NCI-H1694 (cell line): ENCODE results near the gene LRRC7.
"Not testable (repeated sequence)": the region's sequence is repeated elsewhere in the genome, so short reads cannot be mapped to it uniquely, and the experiment has no call there.

Experiments
- DNase-seq: peaks from one replicate; lab custom pipeline; 2025; lab: John Stamatoyannopoulos, UW

Gene LRRC7

GRCh38 chr1:69697340-69697739, 129.6 kb downstream of the LRRC7 start:
- DNase-seq = no peak

GRCh38 chr1:69700770-69701169, 133.0 kb downstream of the LRRC7 start:
- peak; percentile 21 for DNase-seq

- no peak for DNase-seq
These were observed 134.4 kb downstream of the LRRC7 start for GRCh38 chr1:69702085-69702484.

GRCh38 chr1:69706473-69706872, 138.8 kb downstream of the LRRC7 start:
- no peak for DNase-seq

- no peak for DNase-seq
These were observed 139.4 kb downstream of the LRRC7 start for GRCh38 chr1:69707103-69707502.

- DNase-seq = no peak
These were observed 142.9 kb downstream of the LRRC7 start for GRCh38 chr1:69710484-69711189.

- no peak for DNase-seq
These were observed 143.6 kb downstream of the LRRC7 start for GRCh38 chr1:69711190-69711930.

- DNase-seq = not testable (repeated sequence)
These were observed 150.1 kb downstream of the LRRC7 start for GRCh38 chr1:69717834-69718233.

- no peak for DNase-seq
These were observed 160.5 kb downstream of the LRRC7 start for GRCh38 chr1:69728206-69728605.

GRCh38 chr1:69733061-69733460, 165.3 kb downstream of the LRRC7 start:
- DNase-seq = no peak

GRCh38 chr1:69737527-69738185, 169.9 kb downstream of the LRRC7 start:
- peak; percentile 80 for DNase-seq

- DNase-seq = no peak
These were observed 170.9 kb downstream of the LRRC7 start for GRCh38 chr1:69738458-69739250.

GRCh38 chr1:69739251-69739605, 171.5 kb downstream of the LRRC7 start:
- DNase-seq = no peak

- DNase-seq = no peak
These were observed 175.4 kb downstream of the LRRC7 start for GRCh38 chr1:69743146-69743545.

- no peak for DNase-seq
These were observed 176.7 kb downstream of the LRRC7 start for GRCh38 chr1:69744381-69744780.

- no peak for DNase-seq
These were observed 179.5 kb downstream of the LRRC7 start for GRCh38 chr1:69747207-69747606.

- no peak for DNase-seq
These were observed 182.9 kb downstream of the LRRC7 start for GRCh38 chr1:69750638-69751037.

GRCh38 chr1:69752831-69753230, 185.1 kb downstream of the LRRC7 start:
- DNase-seq = no peak

GRCh38 chr1:69754521-69754920, 186.8 kb downstream of the LRRC7 start:
- no peak for DNase-seq

GRCh38 chr1:69755647-69756046, 187.9 kb downstream of the LRRC7 start:
- DNase-seq = no peak

- DNase-seq = no peak
These were observed 198.2 kb downstream of the LRRC7 start for GRCh38 chr1:69765951-69766350.

- DNase-seq = no peak
These were observed 198.9 kb downstream of the LRRC7 start for GRCh38 chr1:69766431-69767180.
